GM21390 (cell line): ENCODE measurements around the gene ANTXR2.
A peak's percentile ranks its signal among the peaks of the same experiment; 100 is the strongest.
"Not testable (repeated sequence)": the region's sequence is repeated elsewhere in the genome, so short reads cannot be mapped to it uniquely, and the experiment has no call there.

ENCODE experiments used
- ATAC-seq: cut with Tn5 transposase; IDR thresholded peaks from one replicate; pipeline ENCODE4 v1.9.1; 2021; ENCODE audit not compliant: unreplicated experiment

ANTXR2 gene

DNA sequence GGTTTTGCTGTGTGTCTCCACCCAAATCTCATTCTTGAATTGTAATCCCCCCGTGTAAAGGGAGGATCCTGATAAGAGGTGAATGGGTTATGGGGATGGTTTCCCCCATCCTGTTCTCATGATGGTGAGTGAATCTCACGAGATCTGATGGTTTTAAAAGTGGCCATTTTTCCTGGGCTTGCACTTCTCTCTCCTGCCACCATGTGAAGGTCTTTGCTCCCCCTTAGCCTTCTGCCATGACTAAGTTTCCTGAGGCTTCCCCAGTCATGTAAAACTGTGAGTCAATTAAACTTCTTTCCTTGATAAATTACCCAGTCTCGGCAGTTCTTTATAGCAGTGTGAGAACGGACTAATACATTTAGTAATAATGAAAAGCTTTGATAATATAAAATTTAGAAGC, 46.9 kb downstream of the ANTXR2 start:
- ATAC-seq: no peak

DNA sequence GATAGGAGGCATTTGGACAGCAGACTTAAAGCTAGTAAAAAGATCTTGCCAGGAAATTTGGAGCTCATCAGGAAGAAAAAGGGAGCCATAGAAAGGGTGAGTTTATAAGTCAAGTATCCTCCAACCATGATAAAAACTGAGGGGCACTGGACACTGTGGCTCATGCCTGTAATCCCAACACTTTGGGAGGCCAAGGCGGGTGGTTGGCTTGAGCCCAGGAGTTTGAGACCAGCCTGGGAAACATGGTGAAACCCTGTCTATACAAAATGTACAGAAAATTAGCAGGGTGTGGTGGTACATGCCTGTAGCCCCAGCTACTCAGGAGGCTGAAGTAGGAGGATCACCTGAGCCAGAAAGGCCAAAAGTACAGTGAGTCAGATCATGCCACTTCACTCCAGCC, 48.7 kb downstream of the ANTXR2 start:
- ATAC-seq: no peak

GRCh38 chr4:80022282-80022681, 50.7 kb downstream of the ANTXR2 start:
- no peak for ATAC-seq

- peak; percentile 68 for ATAC-seq
Observed at GRCh38 chr4:80017125-80017854, 55.7 kb downstream of the ANTXR2 start.

DNA sequence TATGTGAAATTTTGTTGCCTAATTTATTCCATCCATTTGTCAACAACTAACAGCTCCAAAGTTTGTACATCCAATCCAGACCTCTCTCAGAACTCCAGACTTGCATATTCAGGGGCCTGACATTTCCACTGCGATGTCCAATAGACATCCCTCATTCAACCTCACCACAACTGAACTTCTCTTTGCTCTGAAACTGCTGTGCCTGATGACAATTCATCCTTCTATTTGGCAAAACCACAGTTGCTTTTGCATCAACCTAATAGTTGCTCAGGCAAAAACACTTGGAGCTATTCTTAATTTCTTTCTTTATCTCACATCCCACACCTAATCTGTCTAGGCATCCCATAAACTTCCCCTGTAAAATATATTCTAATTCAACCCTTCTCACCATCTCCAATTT, 56.5 kb downstream of the ANTXR2 start:
- ATAC-seq: no peak

- ATAC-seq: no peak
Observed at GRCh38 chr4:80015407-80016189, 57.4 kb downstream of the ANTXR2 start.

DNA sequence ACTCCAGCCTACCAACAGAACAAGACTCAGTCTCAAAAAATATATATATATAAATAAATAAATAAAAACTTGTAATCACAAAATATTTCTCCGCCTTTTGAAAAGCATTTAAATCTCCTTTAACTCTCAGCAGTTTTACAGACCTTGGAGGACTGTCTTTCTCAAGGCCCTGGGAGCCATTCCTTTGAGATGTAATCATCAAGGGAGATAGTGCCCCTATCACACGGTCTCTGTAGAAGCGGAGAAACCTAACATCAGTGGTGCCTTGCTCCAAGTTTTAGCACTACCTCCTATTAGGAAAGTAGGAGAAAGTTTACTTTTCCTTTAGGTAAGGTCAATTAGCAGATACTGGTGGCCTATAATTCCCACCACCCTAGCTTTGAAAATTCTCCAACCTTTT, 58.5 kb downstream of the ANTXR2 start:
- no peak for ATAC-seq

GRCh38 chr4:80012291-80012690, 60.7 kb downstream of the ANTXR2 start:
- ATAC-seq: no peak

DNA sequence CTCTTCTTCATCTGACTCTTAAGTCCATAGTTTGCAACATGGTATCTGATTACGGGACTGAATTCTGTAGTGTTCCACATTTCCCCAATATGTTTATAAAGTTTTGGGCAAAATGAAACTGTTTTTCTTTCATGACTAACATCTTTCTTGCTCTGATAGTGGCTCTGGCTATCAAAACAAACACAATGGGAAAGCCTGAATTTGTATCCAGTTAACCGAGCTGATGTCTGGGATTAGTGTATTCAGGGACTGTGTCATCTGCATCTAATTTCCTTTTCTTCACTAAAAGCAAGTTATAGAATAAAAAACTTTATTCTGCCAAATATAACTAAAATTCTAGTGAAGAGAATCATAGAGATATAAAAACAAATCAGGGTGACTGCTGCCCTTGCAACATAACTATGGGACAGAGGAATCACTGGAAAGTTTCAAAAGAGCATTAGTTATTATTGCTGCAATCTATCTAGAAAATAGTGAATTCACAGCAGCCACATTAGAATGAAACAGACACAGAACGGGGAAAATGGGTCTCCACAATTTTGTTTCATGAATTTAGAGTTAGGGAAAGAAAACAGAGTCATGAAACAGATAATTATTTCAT, 61.3 kb downstream of the ANTXR2 start:
- no peak for ATAC-seq

DNA sequence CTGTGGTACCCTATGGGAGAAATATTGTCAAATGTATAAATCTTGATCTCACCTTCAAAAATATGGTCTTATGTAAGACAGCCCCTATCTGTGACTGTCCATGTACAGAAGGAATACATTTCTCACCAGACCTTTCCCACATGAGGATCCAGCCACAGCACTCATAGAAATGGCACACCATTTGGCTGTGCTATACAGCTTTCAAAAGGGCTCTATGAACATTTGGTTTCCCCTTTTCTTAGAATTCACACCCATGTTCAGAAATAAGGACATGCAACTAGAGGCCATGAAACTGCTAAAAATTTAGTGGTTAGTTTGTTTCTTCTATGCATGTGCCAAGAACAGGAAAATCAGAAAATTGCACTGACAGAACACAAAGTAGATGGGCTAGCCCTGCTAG, 62.7 kb downstream of the ANTXR2 start:
- no peak for ATAC-seq

- no peak for ATAC-seq
Observed at GRCh38 chr4:80009806-80010205, 63.2 kb downstream of the ANTXR2 start.

DNA sequence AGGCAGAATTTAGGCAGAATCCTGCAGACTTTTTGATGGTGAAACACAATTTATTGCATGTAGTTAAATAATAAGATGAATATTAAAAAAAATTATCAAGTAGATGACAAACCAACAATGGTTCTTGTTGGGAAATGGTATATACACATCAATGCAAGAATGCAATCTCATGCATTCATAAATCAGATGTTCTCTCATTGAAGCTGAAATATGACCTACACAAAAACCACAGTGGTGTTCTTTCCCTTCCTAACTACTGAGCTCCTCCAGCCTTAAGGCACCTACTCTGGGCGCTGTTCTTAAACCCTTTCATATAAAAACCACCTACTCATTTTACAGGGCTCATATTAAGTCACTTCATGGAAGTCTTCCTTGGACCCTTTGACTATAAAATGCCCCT, 64.1 kb downstream of the ANTXR2 start:
- ATAC-seq: no peak

DNA sequence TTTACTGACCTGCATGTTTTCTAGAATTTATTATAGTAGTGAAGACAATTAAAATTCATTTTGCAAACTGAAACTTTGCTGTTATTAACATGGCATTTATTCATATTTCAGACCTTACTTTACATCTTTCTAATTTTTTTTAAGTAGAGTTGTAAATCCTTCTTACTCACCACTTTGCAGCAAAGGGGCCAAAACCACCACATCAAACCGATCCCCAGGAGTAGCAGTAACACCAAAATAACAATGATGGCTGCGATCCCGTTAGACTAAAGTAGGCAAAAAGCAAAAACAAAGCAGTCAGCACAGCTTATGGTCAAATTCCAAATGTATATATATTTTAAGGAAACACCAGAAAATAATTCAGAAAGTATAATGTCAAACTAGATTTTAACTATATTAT, 64.7 kb downstream of the ANTXR2 start:
- no peak for ATAC-seq

- ATAC-seq: peak; percentile 75
Observed at GRCh38 chr4:80007745-80008149, 65.3 kb downstream of the ANTXR2 start.

GRCh38 chr4:80006935-80007744, 65.9 kb downstream of the ANTXR2 start:
- no peak for ATAC-seq

- ATAC-seq: no peak
Observed at GRCh38 chr4:80005863-80006262, 67.2 kb downstream of the ANTXR2 start.

DNA sequence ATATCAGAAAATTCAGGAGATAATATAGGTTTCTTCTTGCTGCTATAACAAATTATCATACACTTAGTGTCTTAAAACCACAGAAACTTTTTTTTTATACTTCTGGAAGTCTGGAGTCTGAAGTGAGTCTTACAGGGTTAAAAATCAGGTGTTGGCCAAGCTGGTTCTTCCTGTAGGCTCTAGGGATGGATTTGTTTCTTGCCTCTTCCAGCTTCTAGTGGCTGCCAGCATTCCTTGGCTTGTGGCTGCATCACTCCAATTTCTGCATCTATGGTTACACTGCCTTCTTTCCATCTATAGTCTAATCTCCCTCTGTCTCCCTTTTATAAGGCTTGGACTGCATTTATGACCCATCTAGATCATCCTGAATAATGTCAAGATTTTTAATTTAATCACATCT, 68.7 kb downstream of the ANTXR2 start:
- no peak for ATAC-seq

DNA sequence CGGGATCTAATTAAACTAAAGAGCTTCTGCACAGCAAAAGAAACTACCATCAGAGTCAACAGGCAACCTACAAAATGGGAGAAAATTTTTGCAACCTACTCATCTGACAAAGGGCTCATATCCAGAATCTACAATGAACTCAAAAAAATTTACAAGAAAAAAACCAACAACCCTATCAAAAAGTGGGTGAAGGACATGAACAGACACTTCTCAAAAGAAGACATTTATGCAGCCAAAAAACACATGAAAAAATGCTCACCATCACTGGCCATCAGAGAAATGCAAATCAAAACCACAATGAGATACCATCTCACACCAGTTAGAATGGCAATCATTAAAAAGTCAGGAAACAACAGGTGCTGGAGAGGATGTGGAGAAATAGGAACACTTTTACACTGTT, 70.5 kb downstream of the ANTXR2 start:
- not testable (repeated sequence) for ATAC-seq

DNA sequence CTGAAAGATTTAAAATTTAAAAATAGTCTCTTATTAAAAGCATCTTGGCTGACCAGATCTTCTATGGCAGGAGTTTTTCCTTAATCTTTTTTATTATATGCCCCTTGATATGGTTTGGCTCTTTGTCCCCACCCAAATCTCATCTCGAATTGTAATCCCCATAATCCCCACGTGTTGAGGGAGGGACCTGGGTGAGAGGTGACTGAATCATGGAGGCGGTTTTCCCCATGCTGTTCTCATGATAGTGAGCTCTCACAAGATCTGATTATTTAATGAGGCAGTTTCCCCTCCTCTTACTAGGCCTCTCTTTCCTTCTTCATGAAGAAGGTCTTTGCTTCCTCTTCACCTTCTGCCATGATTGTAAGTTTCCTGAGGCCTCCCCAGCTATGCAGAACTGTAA, 74.0 kb downstream of the ANTXR2 start:
- ATAC-seq: not testable (repeated sequence)

- ATAC-seq: no peak
Observed at GRCh38 chr4:79998201-79998600, 74.8 kb downstream of the ANTXR2 start.

DNA sequence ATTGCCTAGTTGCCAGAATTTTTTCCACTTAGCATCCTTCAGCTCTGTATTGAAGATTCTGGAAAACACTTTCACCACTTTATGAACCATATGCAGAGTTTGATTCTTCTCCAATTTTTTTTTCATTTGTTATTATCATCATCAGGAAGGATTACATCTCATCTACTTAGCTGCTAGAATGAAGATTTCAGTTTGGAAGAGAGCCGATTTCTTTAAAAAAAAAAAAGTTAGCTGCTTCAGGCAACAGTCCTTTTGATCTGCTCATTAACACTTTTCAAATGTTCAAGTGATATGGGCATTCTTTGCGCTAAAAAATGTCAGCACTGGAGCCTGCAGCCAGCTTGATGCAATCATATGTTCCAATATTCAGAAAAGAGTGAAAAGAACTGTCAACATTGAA, 76.2 kb downstream of the ANTXR2 start:
- ATAC-seq: no peak
